HepG2 (cell line): ENCODE measurements around the gene RASD2. TPM values are rescaled to one million over a fixed set of nuclear protein-coding genes. Genes with fewer than 3 reads are reported as not detected.

Source experiments
- BRCA1 ChIP-seq: sonication (generic); formaldehyde crosslinking; IDR thresholded peaks from 2 replicates; pipeline ENCODE4 v1.4.0; 2020; ENCODE audit warnings: missing genetic modification reagents
- PLRG1 ChIP-seq: fragments of 450-650 bp; conservative IDR thresholded peaks from 2 replicates; pipeline ENCODE4 v1.6.1; 2016
- POLR2G ChIP-seq: fragments of 200-400 bp; formaldehyde crosslinking; IDR thresholded peaks from 2 replicates; pipeline ENCODE4 v1.6.1; 2018; ENCODE audit warnings: mild to moderate bottlenecking, low read depth, low read length, moderate library complexity
- SMAD3 ChIP-seq: sonication (generic); formaldehyde crosslinking; IDR thresholded peaks from 2 replicates; pipeline ENCODE4 v1.4.0; 2020; ENCODE audit warnings: missing genetic modification reagents
- ZNF230 ChIP-seq: sonication (generic); formaldehyde crosslinking; IDR thresholded peaks from 2 replicates; pipeline ENCODE4 v1.4.0; 2020; ENCODE audit warnings: mild to moderate bottlenecking, missing genetic modification reagents
- ZNF281 ChIP-seq: sonication (generic); formaldehyde crosslinking; IDR thresholded peaks from 2 replicates; pipeline ENCODE4 v1.4.0; 2020; ENCODE audit warnings: missing genetic modification reagents, borderline replicate concordance
- ZNF687 ChIP-seq: sonication (generic); formaldehyde crosslinking; IDR thresholded peaks from 2 replicates; pipeline ENCODE4 v1.5.1; 2020; ENCODE audit warnings: mild to moderate bottlenecking, missing genetic modification reagents, moderate library complexity
- polyA plus RNA-seq, 8 experiments: library from polyadenylated mRNA; depleted of rRNA in 3 of 8; stranded (reverse) in 7 of 8; unstranded in 1 of 8; fragments of >200 nt; fragmentation: Illumina TruSeq in 4 of 8; extraction: Trizol in 4 of 8; gene quantifications; 2 replicates each; pipeline versions ENCODE4 v1.2.1 to v1.2.3, GENCODE V29; 2011 to 2016; ENCODE audit warnings: low read depth in 4 of 8, missing spikeins in 1 of 8, mixed read lengths in 1 of 8; ENCODE audit not compliant: insufficient read depth in 1 of 8
- total RNA-seq, 5 experiments: library from RNA; depleted of rRNA; stranded (reverse); fragments of >200 nt; fragmentation: Illumina TruSeq; extraction: Trizol; gene quantifications; 2 replicates each; pipeline ENCODE4 v1.2.3, GENCODE V29; 2016; ENCODE audit warnings: low read depth in 1 of 5
- TF ChIP-seq, protein P1 (sequence below): sonication (generic); formaldehyde crosslinking; IDR thresholded peaks from 2 replicates; pipeline ENCODE4 v1.5.0; 2020; ENCODE audit warnings: mild to moderate bottlenecking, missing genetic modification reagents

Gene RASD2
- total and polyA plus RNA-seq, 2 of the 13 experiments (the other 11 are each of a cell fraction or from before 2014, with no cell fraction given), result not detected

GRCh38 chr22:35559354-35560005 is 18.8 kb downstream of the RASD2 start (continued):
- TF ChIP-seq ZNF687 (CRISPR knock-in tag) (no peak), PLRG1 (no peak), POLR2G (no peak), ZNF230 (CRISPR knock-in tag) (no peak), ZNF281 (CRISPR knock-in tag) (no peak), BRCA1 (CRISPR knock-in tag) (no peak), SMAD3 (CRISPR knock-in tag) (no peak)
- TF ChIP-seq, protein P1, sequence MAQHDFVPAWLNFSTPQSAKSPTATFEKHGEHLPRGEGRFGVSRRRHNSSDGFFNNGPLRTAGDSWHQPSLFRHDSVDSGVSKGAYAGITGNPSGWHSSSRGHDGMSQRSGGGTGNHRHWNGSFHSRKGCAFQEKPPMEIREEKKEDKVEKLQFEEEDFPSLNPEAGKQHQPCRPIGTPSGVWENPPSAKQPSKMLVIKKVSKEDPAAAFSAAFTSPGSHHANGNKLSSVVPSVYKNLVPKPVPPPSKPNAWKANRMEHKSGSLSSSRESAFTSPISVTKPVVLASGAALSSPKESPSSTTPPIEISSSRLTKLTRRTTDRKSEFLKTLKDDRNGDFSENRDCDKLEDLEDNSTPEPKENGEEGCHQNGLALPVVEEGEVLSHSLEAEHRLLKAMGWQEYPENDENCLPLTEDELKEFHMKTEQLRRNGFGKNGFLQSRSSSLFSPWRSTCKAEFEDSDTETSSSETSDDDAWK (CRISPR knock-in tag), result no peak
